Measurements from ENCODE around the gene EIF2AK3. TPM values are rescaled to one million over a fixed set of nuclear protein-coding genes. Genes with fewer than 3 reads are reported as not detected.

Gene EIF2AK3
- total RNA-seq, 4 donors from 2014 or later = 6.4 to 52.7 (median 19.9) TPM

DNA sequence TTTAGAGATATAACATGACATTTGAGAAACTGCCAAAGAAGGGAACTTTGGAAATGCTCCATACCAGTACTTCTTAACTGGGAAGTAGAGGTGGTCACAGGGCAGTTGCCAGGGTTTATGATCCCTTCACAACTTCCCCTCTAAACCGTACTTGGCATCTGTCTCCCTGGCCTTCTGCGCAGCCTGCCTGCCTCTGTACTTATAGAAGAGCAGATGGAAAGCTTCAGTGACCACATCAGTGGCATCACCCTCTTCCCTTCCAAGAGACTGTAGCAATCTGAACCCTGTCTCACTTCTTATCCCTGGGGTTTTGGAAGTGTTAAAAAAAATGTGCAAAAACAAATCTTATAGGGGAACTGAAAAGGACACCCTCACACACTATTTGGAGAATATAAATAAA, 64.1 kb downstream of the EIF2AK3 start:
- DNase-seq = no peak
- intact Hi-C loops (cut with DNase I; ENCODE audit: low total_unique reads) = no loop called here
- Histone ChIP-seq H3K36me3 (no peaks in the 10 kb centered on the region), H3K27me3 (no peaks in the 10 kb centered on the region), H3K9me3 (no peaks in the 10 kb centered on the region), H3K4me1 (no peaks in the 10 kb centered on the region), H3K4me3 (no peak overlapping the region), H3K27ac (no peak overlapping the region)
- TF ChIP-seq, protein P1, sequence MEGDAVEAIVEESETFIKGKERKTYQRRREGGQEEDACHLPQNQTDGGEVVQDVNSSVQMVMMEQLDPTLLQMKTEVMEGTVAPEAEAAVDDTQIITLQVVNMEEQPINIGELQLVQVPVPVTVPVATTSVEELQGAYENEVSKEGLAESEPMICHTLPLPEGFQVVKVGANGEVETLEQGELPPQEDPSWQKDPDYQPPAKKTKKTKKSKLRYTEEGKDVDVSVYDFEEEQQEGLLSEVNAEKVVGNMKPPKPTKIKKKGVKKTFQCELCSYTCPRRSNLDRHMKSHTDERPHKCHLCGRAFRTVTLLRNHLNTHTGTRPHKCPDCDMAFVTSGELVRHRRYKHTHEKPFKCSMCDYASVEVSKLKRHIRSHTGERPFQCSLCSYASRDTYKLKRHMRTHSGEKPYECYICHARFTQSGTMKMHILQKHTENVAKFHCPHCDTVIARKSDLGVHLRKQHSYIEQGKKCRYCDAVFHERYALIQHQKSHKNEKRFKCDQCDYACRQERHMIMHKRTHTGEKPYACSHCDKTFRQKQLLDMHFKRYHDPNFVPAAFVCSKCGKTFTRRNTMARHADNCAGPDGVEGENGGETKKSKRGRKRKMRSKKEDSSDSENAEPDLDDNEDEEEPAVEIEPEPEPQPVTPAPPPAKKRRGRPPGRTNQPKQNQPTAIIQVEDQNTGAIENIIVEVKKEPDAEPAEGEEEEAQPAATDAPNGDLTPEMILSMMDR (IDR thresholded peaks at IDR 0.05) = no peak
- no peak for TF ChIP-seq POLR2A (IDR thresholded peaks at IDR 0.05)

DNA sequence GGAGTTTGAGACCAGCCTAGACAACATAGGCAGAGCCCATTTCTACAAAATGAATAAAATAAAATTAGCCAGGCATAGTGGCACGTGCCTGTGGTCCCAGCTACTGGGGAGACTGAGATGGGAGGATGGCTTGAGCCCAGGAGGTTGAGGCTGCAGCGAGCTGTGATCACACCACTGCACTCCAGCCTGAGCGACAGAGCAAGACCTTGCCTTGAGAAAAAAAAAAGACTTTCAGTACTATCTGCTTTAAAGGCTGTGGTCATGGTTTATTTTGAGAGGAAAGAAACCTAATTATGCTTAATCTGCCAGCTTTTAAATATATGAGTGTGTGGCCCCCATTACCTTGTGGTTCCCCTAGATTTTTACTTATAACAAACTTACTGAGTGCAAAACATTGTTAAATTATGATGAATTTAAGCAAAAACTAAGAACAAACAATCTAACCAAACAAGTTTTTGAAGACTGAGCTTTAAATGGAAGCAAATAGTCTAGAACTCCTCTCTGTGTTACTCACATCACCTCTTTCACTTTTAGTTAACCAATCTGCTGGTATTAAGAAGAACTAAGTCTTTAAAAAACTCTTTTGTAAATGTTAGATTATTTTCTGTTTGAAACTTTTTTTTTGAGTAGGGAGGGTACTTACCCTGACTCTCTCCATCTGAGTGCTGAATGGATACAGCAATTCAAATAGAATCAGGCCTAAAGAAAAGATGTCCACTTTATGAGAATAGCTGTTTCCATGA, 65.4 kb downstream of the EIF2AK3 start:
- no peaks in the 10 kb centered on the region for H3K4me1 ChIP-seq

DNA sequence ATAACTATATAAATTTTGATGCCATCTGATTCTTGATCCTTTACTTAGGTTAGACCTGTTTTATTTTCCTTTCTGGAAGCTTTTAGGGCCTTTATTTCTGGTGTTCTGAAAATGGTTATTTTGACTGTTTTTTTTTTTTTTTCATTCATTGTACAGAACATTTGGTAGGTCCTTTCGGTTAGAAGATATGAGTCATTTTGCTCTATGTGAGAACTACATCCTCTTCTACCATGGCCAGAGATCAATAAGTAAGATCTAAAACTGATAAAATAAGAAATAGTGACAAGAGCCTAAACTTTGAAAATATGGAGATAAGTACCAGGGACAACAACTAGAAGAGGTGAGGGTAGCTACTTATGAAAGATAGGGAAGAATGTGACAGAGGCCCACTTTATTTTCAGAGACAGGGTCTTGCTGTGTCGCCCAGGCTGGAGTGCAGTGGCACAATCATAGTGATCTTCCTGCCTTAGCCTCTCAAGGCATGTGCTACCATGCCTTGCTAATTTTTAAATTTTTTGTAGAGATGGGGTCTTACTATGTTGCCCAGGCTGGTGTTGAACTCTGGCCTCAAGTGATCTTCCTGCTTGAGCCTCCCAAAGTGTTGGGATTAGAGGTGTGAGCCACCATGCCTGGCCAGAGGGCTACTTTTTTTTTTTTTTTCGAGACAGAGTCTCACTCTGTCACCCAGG, 66.5 kb downstream of the EIF2AK3 start:
- no peaks in the 10 kb centered on the region for H3K9me3 ChIP-seq
- no peaks in the 10 kb centered on the region for H3K27me3 ChIP-seq
- no peaks in the 10 kb centered on the region for H3K4me1 ChIP-seq
- no peaks in the 10 kb centered on the region for H3K36me3 ChIP-seq
- no peak for TF ChIP-seq POLR2A (IDR thresholded peaks at IDR 0.05)
- TF ChIP-seq, protein P1 (IDR thresholded peaks at IDR 0.05) = no peak
- intact Hi-C loops (cut with DNase I; ENCODE audit: low total_unique reads) = no loop called here
- no peak overlapping the region for H3K4me3 ChIP-seq
- no peak overlapping the region for H3K27ac ChIP-seq
- DNase-seq = no peak

More for the DNA sequence above, 65.4 kb downstream of the EIF2AK3 start:
- Histone ChIP-seq H3K27me3 (no peaks in the 10 kb centered on the region), H3K36me3 (no peaks in the 10 kb centered on the region), H3K4me3 (no peak overlapping the region), H3K9me3 (no peaks in the 10 kb centered on the region), H3K27ac (no peak overlapping the region)
- no peak for DNase-seq
- intact Hi-C loops (cut with DNase I; ENCODE audit: low total_unique reads) = no loop called here
- TF ChIP-seq POLR2A (IDR thresholded peaks at IDR 0.05) = no peak
- TF ChIP-seq, protein P1 (IDR thresholded peaks at IDR 0.05) = no peak

DNA sequence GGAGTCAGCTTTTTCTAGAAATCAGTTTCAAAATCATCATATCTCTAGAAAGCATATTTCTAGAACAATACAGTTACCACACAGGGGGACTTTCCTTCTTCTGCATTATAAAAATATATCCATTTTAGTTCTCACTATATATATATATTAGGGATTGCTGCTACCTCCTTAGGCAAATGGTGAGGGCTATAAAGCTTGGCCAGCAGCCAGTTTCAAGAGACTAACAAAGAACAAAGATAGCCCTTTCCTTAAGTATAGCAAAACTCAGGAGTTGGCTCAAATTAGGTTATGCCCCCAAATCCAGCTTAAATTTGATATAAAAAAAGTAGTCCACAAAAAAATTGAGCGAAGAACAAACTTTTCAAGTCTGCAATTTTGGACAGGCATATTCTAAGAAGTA, 70.0 kb downstream of the EIF2AK3 start:
- intact Hi-C loops (cut with DNase I; ENCODE audit: low total_unique reads) = no loop called here
- DNase-seq = no peak
- H3K9me3 ChIP-seq = no peaks in the 10 kb centered on the region
- no peaks in the 10 kb centered on the region for H3K4me1 ChIP-seq
- no peak overlapping the region for H3K4me3 ChIP-seq
- H3K27ac ChIP-seq = no peak overlapping the region
- H3K36me3 ChIP-seq = no peaks in the 10 kb centered on the region
- TF ChIP-seq, protein P1 (IDR thresholded peaks at IDR 0.05) = no peak
- no peak for TF ChIP-seq POLR2A (IDR thresholded peaks at IDR 0.05)
- no peaks in the 10 kb centered on the region for H3K27me3 ChIP-seq

DNA sequence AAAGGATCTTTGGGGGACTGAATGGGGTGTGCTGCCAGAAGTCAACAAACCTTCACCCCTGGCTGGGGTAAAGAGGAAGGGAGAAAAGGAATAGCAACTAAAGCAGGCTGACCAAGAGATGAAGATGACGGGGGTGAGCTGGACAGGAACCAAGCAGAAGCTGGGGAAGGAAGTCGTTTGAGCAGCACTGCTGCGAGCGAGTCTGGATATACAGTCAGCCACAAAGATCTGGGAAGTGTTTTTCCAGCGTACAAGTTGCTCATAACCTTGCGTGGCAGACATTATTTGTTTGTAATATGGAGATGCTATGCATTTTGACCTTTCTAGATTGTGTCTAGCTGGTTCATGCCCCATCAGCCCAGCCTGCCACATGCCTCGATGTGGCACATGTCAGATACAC, 71.2 kb downstream of the EIF2AK3 start:
- Histone ChIP-seq H3K9me3 (no peaks in the 10 kb centered on the region), H3K36me3 (no peaks in the 10 kb centered on the region), H3K27me3 (no peaks in the 10 kb centered on the region), H3K27ac (no peak overlapping the region), H3K4me1 (no peaks in the 10 kb centered on the region), H3K4me3 (no peak overlapping the region)
- TF ChIP-seq POLR2A (IDR thresholded peaks at IDR 0.05) = no peak
- TF ChIP-seq, protein P1 (IDR thresholded peaks at IDR 0.05) = no peak
- no peak for DNase-seq
- intact Hi-C loops (cut with DNase I; ENCODE audit: low total_unique reads) = no loop called here

Data from uterus (tissue), 4 donors.